ENCODE measurements around the gene KLK6.
A peak's percentile ranks its signal among the peaks of the same experiment; 100 is the strongest.

The KLK6 gene

DNA sequence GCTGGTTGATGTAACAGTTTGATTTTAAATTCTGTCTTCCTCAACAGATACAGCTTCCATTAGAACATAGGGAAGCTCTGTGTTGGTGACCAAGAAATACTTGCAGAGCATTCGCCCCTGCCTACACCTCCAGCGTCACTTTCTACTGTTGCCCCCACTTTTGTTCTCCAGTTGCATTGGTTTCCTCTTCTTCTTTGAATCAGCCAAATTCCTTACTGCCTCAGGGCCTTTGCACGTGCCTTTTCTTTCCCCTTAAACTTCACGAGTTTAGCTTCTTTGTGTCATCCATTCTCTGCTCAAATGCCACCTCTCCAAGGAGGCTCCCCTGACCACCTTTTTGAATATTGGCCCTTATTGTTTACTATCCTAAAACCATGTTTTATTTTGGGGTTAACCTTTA, 22.3 kb downstream of the KLK6 start:
- H3K27ac ChIP-seq = no peak overlapping the region
- no peak for DNase-seq (ENCODE audit: low spot score)
- POLR2A ChIA-PET (ENCODE audit: low non-redundant PET) = no interaction called here
- CTCF ChIA-PET = interaction anchor here (0.6 to 3.3 kb wide), 3 partner anchors 70 to 711 kb away, joined by 3 to 15 read pairs (median 5); no protein-coding TSS in a partner anchor
- TF ChIP-seq, protein P1, sequence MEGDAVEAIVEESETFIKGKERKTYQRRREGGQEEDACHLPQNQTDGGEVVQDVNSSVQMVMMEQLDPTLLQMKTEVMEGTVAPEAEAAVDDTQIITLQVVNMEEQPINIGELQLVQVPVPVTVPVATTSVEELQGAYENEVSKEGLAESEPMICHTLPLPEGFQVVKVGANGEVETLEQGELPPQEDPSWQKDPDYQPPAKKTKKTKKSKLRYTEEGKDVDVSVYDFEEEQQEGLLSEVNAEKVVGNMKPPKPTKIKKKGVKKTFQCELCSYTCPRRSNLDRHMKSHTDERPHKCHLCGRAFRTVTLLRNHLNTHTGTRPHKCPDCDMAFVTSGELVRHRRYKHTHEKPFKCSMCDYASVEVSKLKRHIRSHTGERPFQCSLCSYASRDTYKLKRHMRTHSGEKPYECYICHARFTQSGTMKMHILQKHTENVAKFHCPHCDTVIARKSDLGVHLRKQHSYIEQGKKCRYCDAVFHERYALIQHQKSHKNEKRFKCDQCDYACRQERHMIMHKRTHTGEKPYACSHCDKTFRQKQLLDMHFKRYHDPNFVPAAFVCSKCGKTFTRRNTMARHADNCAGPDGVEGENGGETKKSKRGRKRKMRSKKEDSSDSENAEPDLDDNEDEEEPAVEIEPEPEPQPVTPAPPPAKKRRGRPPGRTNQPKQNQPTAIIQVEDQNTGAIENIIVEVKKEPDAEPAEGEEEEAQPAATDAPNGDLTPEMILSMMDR (conservative IDR thresholded peaks at IDR 0.05; ENCODE audit: low read depth) = no peak

DNA sequence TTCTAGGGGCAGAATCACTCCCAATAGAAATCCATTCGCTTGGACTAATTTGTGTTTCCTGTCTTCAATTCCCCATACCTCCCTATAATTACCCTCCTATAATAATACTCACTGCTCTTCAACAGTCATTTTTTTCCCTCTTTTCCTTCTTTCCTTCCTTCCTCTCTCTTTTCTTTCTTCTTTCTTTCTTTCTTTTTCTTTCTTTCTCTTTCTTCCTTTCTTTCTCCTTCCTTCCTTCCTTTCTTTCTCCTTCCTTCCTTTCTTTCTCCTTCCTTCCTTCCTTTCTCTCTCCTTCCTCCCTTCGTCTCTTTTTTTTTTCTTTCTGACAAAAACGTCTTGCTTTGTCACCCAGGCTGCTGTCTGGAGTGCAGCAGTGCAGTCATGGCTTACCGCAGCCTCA, 24.6 kb downstream of the KLK6 start:
- H3K27ac ChIP-seq = no peak overlapping the region
- ChIA-PET POLR2A (ENCODE audit: low non-redundant PET) (no interaction called here), CTCF (interaction anchor here (3.3 kb wide), 1 partner anchor 72 kb away, joined by 15 read pairs; no protein-coding TSS in a partner anchor)
- no peak for DNase-seq (ENCODE audit: low spot score)
- TF ChIP-seq, protein P1 (conservative IDR thresholded peaks at IDR 0.05; ENCODE audit: low read depth) = no peak

DNA sequence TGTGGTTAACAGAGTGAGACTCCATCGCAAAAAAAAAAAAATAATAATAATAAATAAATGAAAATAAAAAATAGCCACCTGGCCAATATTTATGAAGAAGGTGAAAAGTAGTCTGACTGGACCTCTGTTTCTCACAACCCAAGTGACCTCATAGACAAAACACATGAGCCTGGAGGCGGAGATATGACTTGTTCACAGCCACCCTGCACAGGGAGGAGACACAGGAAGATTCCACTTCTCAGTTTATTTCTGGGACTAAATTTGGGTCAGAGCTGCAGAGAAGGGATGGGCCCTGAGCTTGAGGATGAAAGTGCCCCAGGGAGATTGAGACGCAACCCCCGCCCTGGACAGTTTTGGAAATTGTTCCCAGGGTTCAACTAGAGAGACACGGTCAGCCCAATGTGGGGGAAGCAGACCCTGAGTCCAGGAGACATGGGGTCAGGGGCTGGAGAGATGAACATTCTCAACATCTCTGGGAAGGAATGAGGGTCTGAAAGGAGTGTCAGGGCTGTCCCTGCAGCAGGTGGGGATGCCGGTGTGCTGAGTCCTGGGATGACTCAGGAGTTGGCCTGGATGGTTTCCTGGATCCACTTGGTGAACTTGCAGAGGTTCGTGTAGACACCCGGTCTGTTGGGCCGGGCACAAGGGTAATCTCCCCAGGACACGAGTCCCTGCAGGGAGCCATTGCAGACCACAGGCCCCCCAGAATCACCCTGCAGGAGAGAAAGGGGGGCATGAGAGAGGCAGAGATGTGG, 26.1 kb downstream of the KLK6 start:
- no peak overlapping the region for H3K27ac ChIP-seq
- ChIA-PET CTCF (no interaction called here), POLR2A (ENCODE audit: low non-redundant PET) (interaction anchor here (0.6 kb wide), 1 partner anchor 517 kb away, joined by 3 read pairs; no protein-coding TSS in a partner anchor)
- DNase-seq (ENCODE audit: low spot score) = peak; percentile 59
- TF ChIP-seq, protein P1 (conservative IDR thresholded peaks at IDR 0.05; ENCODE audit: low read depth) = no peak

DNA sequence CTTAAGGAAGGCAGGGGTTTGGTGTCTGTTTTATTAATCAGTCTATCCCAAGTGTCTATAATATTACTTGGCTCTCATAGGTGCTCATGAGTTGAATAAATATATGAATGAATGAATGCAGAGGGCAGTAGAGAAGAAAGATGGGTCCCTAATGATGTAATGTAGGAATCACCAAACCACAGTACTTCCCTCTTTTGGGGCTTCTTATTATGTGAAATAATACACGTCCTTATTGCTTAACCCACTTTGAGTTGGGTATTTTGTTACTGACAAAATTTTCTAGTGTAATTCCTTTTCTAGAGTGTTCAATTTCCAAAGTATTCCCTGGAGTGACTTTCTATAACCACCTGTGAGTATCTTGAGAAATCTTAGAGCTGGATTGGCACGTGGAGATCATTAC, 29.8 kb downstream of the KLK6 start:
- ChIA-PET POLR2A (ENCODE audit: low non-redundant PET) (no interaction called here), CTCF (no interaction called here)
- no peak overlapping the region for H3K27ac ChIP-seq
- TF ChIP-seq, protein P1 (conservative IDR thresholded peaks at IDR 0.05; ENCODE audit: low read depth) = no peak
- DNase-seq (ENCODE audit: low spot score) = no peak

DNA sequence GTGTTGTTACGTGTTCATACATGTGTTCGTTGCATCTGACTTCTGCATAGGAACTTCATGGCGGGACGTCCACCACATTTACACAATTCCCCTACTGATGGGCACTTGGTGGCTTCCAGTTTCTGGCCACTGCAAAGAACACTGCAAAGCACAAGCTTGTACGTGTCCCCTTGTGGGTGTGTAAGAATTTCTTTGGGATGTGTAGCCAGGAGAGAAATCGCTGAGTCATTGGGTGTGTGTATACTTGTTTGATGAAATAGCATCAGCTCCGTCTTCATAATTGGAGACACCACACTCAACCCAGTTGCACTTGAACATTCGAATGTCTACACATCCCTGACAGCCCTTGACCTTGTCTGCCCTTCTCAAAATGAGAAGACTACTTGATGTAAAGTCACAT, 35.8 kb downstream of the KLK6 start:
- H3K27ac ChIP-seq = peak overlapping the region; percentile 70
- ChIA-PET CTCF (interaction anchor here (1.3 kb wide), 1 partner anchor 12 kb away, joined by 6 read pairs; no protein-coding TSS in a partner anchor), POLR2A (ENCODE audit: low non-redundant PET) (interaction anchor here (1.3 kb wide), 1 partner anchor 83 kb away, joined by 3 read pairs; no protein-coding TSS in a partner anchor)
- TF ChIP-seq, protein P1 (conservative IDR thresholded peaks at IDR 0.05; ENCODE audit: low read depth) = no peak
- DNase-seq (ENCODE audit: low spot score) = peak; percentile 53

DNA sequence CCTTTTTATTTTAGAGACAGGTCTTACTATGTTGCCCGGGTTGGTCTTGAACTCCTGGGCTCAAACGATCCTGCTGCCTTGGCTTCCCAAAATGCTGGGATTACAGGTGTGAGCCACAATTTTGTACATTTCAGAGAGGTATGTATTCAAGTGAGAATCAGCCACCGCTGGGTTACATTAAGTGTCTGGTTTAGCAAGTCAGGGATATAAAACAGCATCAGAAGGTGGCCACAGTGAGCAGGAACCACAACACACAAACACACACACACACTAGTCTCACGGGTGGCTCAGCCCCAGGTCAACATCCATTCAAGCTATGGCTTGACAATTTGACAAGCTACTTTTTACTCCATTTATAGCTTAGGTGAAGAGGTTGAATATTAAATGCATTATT, 36.7 kb downstream of the KLK6 start:
- H3K27ac ChIP-seq = peak overlapping the region; percentile 70

More for the DNA sequence above, 36.7 kb downstream of the KLK6 start:
- TF ChIP-seq, protein P1 (conservative IDR thresholded peaks at IDR 0.05; ENCODE audit: low read depth) = no peak
- ChIA-PET CTCF (interaction anchor here (0.7 to 2.3 kb wide), 3 partner anchors 11 to 110 kb away, joined by 5 to 7 read pairs (median 6); no protein-coding TSS in a partner anchor), POLR2A (ENCODE audit: low non-redundant PET) (interaction anchor here (0.6 to 1.3 kb wide), 2 partner anchors 70 to 84 kb away, joined by 3 read pairs; no protein-coding TSS in a partner anchor)
- no peak for DNase-seq (ENCODE audit: low spot score)

Measured in RWPE1 (cell line).